Parathyroid adenoma (tissue), 2 donors: Measurements from ENCODE around the gene RABL6.

Experiments
- H2AFZ ChIP-seq: fragments of 300-600 bp; sonication (generic); one replicate; pipeline ENCODE4 v1.7.0; 2017; ENCODE audit warnings: antibody characterized with exemption, mild to moderate bottlenecking
- H3K27ac ChIP-seq: fragments of 300-600 bp; sonication (generic); one replicate; pipeline ENCODE4 v1.7.0; 2017
- H3K27me3 ChIP-seq: fragments of 300-600 bp; sonication (generic); one replicate; pipeline ENCODE4 v1.7.0; 2017; ENCODE audit warnings: low read length; ENCODE audit not compliant: control insufficient read depth, insufficient read depth
- H3K36me3 ChIP-seq: fragments of 300-600 bp; sonication (generic); one replicate; pipeline ENCODE4 v1.7.0; 2017; ENCODE audit warnings: low read length; ENCODE audit not compliant: control insufficient read depth, insufficient read depth
- H3K4me1 ChIP-seq: fragments of 300-600 bp; sonication (generic); one replicate; pipeline ENCODE4 v1.7.0; 2017; ENCODE audit warnings: control low read depth
- H3K4me2 ChIP-seq: fragments of 300-600 bp; sonication (generic); one replicate; pipeline ENCODE4 v1.7.0; 2017; ENCODE audit warnings: low read length
- H3K4me3 ChIP-seq: fragments of 300-600 bp; sonication (generic); one replicate; pipeline ENCODE4 v1.7.0; 2017; ENCODE audit warnings: low read depth, low read length
- H3K79me2 ChIP-seq: fragments of 300-600 bp; sonication (generic); one replicate; pipeline ENCODE4 v1.7.0; 2017; ENCODE audit warnings: control low read depth
- H3K9ac ChIP-seq: fragments of 300-600 bp; sonication (generic); one replicate; pipeline ENCODE4 v1.7.0; 2017; ENCODE audit warnings: mild to moderate bottlenecking
- H3K9me3 ChIP-seq: fragments of 300-600 bp; sonication (generic); one replicate; pipeline ENCODE4 v1.7.0; 2017; ENCODE audit warnings: low read length; ENCODE audit not compliant: control insufficient read depth
- TF ChIP-seq, protein P1 (sequence below): fragments of 300-600 bp; sonication (generic); IDR thresholded peaks from one replicate; pipeline ENCODE4 v1.7.0; 2017; ENCODE audit warnings: antibody characterized with exemption, mild to moderate bottlenecking
- donor health status: primary hyperparathyroidism.

Gene RABL6

GRCh38 chr9:136804509-136805206 lies 3.1 kb upstream of the RABL6 start:
- TF ChIP-seq, protein P1, sequence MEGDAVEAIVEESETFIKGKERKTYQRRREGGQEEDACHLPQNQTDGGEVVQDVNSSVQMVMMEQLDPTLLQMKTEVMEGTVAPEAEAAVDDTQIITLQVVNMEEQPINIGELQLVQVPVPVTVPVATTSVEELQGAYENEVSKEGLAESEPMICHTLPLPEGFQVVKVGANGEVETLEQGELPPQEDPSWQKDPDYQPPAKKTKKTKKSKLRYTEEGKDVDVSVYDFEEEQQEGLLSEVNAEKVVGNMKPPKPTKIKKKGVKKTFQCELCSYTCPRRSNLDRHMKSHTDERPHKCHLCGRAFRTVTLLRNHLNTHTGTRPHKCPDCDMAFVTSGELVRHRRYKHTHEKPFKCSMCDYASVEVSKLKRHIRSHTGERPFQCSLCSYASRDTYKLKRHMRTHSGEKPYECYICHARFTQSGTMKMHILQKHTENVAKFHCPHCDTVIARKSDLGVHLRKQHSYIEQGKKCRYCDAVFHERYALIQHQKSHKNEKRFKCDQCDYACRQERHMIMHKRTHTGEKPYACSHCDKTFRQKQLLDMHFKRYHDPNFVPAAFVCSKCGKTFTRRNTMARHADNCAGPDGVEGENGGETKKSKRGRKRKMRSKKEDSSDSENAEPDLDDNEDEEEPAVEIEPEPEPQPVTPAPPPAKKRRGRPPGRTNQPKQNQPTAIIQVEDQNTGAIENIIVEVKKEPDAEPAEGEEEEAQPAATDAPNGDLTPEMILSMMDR, result no peak
- Histone ChIP-seq H3K4me1 (no peaks in the 10 kb centered on the region), H3K9ac (no peak overlapping the region), H3K27me3 (no peaks in the 10 kb centered on the region), H3K27ac (no peak overlapping the region), H3K79me2 (no peaks in the 10 kb centered on the region), H3K4me2 (no peak overlapping the region), H3K9me3 (no peaks in the 10 kb centered on the region), H2AFZ (no peak overlapping the region), H3K4me3 (no peak overlapping the region), H3K36me3 (no peaks in the 10 kb centered on the region)

DNA sequence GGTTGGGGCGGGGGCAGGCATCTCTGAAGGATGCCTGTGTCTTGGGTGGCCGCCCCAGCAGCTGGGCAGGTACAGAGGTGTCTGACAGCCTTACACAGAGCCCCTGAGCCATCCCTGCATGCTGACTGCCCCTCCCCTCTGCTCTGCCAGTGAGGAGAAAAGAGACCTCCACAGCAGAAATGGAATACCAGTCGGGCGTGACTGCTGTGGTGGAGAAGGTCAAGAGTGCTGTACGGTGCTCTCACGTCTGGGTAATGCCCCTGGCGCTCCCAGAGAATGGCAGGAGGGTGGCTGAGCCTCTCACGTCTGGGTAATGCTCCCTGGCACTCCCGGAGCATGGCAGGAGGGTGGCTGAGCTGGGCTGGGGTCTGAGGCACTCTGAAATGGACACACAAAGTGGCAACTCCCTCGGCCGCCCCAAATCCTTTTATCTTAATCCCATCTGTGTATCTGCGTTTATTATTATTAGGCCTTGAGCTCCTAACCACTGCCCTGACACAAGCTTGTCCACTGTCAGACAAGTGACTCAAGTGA lies 2.5 kb upstream of the RABL6 start:
- H3K79me2 ChIP-seq, result no peaks in the 10 kb centered on the region
- no peak overlapping the region for H3K27ac ChIP-seq
- no peak overlapping the region for H3K4me2 ChIP-seq
- no peak overlapping the region for H3K4me3 ChIP-seq
- no peaks in the 10 kb centered on the region for H3K36me3 ChIP-seq
- no peaks in the 10 kb centered on the region for H3K27me3 ChIP-seq
- no peak overlapping the region for H3K9ac ChIP-seq
- H3K9me3 ChIP-seq, result no peaks in the 10 kb centered on the region
- H3K4me1 ChIP-seq, result no peaks in the 10 kb centered on the region
- no peak overlapping the region for H2AFZ ChIP-seq
- TF ChIP-seq, protein P1, result no peak

DNA sequence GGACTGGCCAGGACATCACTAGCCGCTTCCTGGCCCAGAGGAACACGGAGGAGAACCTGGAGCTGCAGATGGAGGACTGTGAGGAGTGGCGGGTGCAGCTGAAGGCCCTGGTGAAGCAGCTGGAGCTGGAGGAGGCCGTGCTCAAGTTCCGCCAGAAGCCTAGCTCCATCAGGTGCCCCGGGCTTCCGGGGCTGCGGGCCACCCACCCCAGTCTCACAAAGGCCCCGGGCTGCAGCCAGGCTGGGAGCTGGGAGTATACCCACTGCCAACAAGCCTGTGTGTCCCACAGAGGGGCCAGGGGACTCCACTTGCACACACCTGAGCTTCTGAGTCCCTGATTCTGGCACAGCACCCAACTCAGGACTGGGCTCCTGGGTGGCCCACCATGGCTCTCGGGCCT lies 1.7 kb upstream of the RABL6 start:
- Histone ChIP-seq H3K9ac (no peak overlapping the region), H3K4me1 (no peaks in the 10 kb centered on the region), H3K27me3 (no peaks in the 10 kb centered on the region), H3K4me2 (no peak overlapping the region), H3K9me3 (no peaks in the 10 kb centered on the region), H3K36me3 (no peaks in the 10 kb centered on the region), H3K79me2 (no peaks in the 10 kb centered on the region), H3K27ac (no peak overlapping the region), H2AFZ (no peak overlapping the region), H3K4me3 (no peak overlapping the region)
- TF ChIP-seq, protein P1, result no peak

GRCh38 chr9:136806631-136807201 lies 1.0 kb upstream of the RABL6 start:
- no peaks in the 10 kb centered on the region for H3K4me1 ChIP-seq
- no peaks in the 10 kb centered on the region for H3K27me3 ChIP-seq
- no peaks in the 10 kb centered on the region for H3K9me3 ChIP-seq
- TF ChIP-seq, protein P1, result no peak
- H3K36me3 ChIP-seq, result no peaks in the 10 kb centered on the region
- peak overlapping the region; percentile 92 for H3K4me2 ChIP-seq
- no peak overlapping the region for H3K9ac ChIP-seq
- H3K4me3 ChIP-seq, result peak overlapping the region; percentile 73
- no peak overlapping the region for H3K27ac ChIP-seq
- H3K79me2 ChIP-seq, result no peaks in the 10 kb centered on the region
- peak overlapping the region; percentile 91 for H2AFZ ChIP-seq
